GM12878 (cell line): ENCODE results near the gene NTN1. TPM values are rescaled to one million over a fixed set of nuclear protein-coding genes. Genes with fewer than 3 reads are reported as not detected.

Source experiments
- EED ChIP-seq: sonication (generic); IDR thresholded peaks from 2 replicates; pipeline ENCODE4 v1.6.1; 2016; ENCODE audit warnings: antibody characterized with exemption, low read depth
- TCF7 ChIP-seq: IDR thresholded peaks from 2 replicates; pipeline ENCODE4 v1.6.1; 2014; ENCODE audit warnings: antibody characterized with exemption, borderline replicate concordance
- ZNF622 ChIP-seq: fragments of 450-650 bp; IDR thresholded peaks from 2 replicates; pipeline ENCODE4 v1.6.1; 2017; ENCODE audit warnings: mild to moderate bottlenecking, inconsistent platforms
- polyA plus RNA-seq, 11 experiments: library from polyadenylated mRNA; depleted of rRNA in 4 of 11; unstranded in 6 of 11; stranded (reverse) in 5 of 11; fragments of >200 nt; fragmentation: Nextera tagmentation in 4 of 11; fragmentation: Illumina TruSeq in 1 of 11; extraction: Ambion mirVana in 4 of 11; extraction: Trizol in 1 of 11; gene quantifications; 1 replicate in 1 of 11; 2 replicates in 10 of 11; pipeline versions ENCODE4 v1.2.1 to v1.2.3, GENCODE V29; 2011 to 2016; ENCODE audit warnings: inconsistent platforms in 2 of 11, missing spikeins in 2 of 11, low read depth in 1 of 11
- total RNA-seq, 4 experiments: library from RNA; depleted of rRNA in 3 of 4; stranded (reverse); fragments of >200 nt in 3 of 4; fragmentation: Illumina TruSeq in 1 of 4; extraction: Trizol in 1 of 4; gene quantifications; 2 replicates each; pipeline versions ENCODE4 v1.2.1 to v1.2.3, GENCODE V29; 2013 to 2021
- TF ChIP-seq, protein P1 (sequence below): IDR thresholded peaks from 2 replicates; pipeline ENCODE4 v1.6.1; 2011; ENCODE audit warnings: low read depth, low read length, improper control_type of control experiment, borderline replicate concordance
- TF ChIP-seq, protein P2 (sequence below): fragments of 450-650 bp; IDR thresholded peaks from 2 replicates; pipeline ENCODE4 v1.6.1; 2014; ENCODE audit warnings: mild to moderate bottlenecking
- TF ChIP-seq, protein P3 (sequence below): fragments of 450-650 bp; IDR thresholded peaks from 2 replicates; pipeline ENCODE4 v1.6.1; 2018; ENCODE audit warnings: borderline replicate concordance, mild to moderate bottlenecking; ENCODE audit not compliant: partially characterized antibody
- TF ChIP-seq, protein P4 (sequence below): IDR thresholded peaks from 2 replicates; pipeline ENCODE4 v1.6.1; 2011; ENCODE audit warnings: borderline replicate concordance, low read depth, mild to moderate bottlenecking, moderate library complexity, low read length; ENCODE audit not compliant: insufficient read depth, poor library complexity, severe bottlenecking
- TF ChIP-seq, protein P5 (sequence below): fragments of 450-650 bp; IDR thresholded peaks from 2 replicates; pipeline ENCODE4 v1.6.1; 2017; ENCODE audit warnings: mild to moderate bottlenecking, low read depth, inconsistent platforms; ENCODE audit not compliant: poor library complexity, severe bottlenecking

The NTN1 gene
- total and polyA plus RNA-seq, 10 of the 15 experiments (the other 5 are each of a cell fraction or from before 2014, with no cell fraction given), result 0.02 to 0.89 (median 0.35) TPM

DNA sequence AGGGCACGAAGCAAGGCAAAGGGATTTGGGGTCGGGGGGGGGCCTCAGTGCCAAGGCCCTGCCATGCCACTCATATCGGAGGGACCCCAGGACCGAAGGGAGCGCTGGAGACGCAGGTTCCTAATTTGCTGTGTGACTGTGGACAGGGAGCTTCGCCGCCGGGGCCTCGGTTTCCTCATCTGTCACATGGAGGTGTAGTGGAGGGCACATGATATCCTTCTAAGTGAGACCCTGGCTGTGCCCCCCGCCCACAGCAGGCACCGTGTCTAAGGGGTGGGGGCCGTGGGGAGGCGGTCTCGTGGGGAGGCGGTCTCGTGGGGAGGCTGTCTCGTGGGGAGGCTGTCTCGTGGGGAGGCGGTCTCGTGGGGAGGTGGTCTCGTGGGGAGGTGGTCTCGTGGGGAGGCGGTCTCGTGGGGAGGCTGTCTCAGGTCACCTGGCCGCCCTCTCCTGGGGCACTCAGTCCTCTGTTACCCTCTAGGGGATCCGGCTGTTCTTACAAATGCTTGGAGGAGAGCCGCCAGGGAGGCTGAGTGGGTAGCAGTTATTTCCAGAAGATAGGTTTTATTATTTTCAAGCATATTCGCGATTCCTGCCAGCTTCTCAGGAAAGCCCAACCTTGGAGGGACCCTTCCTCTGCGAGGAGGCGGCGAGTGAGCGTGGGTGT, 205.0 kb downstream of the NTN1 start (continued):
- TF ChIP-seq, protein P1, sequence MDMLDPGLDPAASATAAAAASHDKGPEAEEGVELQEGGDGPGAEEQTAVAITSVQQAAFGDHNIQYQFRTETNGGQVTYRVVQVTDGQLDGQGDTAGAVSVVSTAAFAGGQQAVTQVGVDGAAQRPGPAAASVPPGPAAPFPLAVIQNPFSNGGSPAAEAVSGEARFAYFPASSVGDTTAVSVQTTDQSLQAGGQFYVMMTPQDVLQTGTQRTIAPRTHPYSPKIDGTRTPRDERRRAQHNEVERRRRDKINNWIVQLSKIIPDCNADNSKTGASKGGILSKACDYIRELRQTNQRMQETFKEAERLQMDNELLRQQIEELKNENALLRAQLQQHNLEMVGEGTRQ, result no peak
- TF ChIP-seq, protein P2, sequence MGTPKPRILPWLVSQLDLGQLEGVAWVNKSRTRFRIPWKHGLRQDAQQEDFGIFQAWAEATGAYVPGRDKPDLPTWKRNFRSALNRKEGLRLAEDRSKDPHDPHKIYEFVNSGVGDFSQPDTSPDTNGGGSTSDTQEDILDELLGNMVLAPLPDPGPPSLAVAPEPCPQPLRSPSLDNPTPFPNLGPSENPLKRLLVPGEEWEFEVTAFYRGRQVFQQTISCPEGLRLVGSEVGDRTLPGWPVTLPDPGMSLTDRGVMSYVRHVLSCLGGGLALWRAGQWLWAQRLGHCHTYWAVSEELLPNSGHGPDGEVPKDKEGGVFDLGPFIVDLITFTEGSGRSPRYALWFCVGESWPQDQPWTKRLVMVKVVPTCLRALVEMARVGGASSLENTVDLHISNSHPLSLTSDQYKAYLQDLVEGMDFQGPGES, result no peak
- no peak for TF ChIP-seq EED
- TF ChIP-seq, protein P3, sequence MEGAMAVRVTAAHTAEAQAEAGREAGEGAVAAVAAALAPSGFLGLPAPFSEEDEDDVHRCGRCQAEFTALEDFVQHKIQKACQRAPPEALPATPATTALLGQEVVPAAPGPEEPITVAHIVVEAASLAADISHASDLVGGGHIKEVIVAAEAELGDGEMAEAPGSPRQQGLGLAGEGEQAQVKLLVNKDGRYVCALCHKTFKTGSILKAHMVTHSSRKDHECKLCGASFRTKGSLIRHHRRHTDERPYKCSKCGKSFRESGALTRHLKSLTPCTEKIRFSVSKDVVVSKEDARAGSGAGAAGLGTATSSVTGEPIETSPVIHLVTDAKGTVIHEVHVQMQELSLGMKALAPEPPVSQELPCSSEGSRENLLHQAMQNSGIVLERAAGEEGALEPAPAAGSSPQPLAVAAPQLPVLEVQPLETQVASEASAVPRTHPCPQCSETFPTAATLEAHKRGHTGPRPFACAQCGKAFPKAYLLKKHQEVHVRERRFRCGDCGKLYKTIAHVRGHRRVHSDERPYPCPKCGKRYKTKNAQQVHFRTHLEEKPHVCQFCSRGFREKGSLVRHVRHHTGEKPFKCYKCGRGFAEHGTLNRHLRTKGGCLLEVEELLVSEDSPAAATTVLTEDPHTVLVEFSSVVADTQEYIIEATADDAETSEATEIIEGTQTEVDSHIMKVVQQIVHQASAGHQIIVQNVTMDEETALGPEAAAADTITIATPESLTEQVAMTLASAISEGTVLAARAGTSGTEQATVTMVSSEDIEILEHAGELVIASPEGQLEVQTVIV, result no peak
- TF ChIP-seq TCF7, result no peak
- TF ChIP-seq, protein P4, sequence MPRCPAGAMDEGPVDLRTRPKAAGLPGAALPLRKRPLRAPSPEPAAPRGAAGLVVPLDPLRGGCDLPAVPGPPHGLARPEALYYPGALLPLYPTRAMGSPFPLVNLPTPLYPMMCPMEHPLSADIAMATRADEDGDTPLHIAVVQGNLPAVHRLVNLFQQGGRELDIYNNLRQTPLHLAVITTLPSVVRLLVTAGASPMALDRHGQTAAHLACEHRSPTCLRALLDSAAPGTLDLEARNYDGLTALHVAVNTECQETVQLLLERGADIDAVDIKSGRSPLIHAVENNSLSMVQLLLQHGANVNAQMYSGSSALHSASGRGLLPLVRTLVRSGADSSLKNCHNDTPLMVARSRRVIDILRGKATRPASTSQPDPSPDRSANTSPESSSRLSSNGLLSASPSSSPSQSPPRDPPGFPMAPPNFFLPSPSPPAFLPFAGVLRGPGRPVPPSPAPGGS, result no peak
- no peak for TF ChIP-seq ZNF622
- TF ChIP-seq, protein P5, sequence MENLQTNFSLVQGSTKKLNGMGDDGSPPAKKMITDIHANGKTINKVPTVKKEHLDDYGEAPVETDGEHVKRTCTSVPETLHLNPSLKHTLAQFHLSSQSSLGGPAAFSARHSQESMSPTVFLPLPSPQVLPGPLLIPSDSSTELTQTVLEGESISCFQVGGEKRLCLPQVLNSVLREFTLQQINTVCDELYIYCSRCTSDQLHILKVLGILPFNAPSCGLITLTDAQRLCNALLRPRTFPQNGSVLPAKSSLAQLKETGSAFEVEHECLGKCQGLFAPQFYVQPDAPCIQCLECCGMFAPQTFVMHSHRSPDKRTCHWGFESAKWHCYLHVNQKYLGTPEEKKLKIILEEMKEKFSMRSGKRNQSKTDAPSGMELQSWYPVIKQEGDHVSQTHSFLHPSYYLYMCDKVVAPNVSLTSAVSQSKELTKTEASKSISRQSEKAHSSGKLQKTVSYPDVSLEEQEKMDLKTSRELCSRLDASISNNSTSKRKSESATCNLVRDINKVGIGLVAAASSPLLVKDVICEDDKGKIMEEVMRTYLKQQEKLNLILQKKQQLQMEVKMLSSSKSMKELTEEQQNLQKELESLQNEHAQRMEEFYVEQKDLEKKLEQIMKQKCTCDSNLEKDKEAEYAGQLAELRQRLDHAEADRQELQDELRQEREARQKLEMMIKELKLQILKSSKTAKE, result no peak
